ENCODE results near the gene DPYSL5.

DPYSL5 gene

GRCh38 chr2:26883956-26884355, 36.0 kb downstream of the DPYSL5 start:
- DNase-seq (ENCODE audit: low read depth): no peak
- no peak overlapping the region for H3K4me3 ChIP-seq (ENCODE audit: low read depth, low read length)
- TF ChIP-seq CTCF (IDR thresholded peaks at IDR 0.05; ENCODE audit: control insufficient read depth, extremely low read depth, insufficient read depth): no peak

- TF ChIP-seq CTCF (IDR thresholded peaks at IDR 0.05; ENCODE audit: control insufficient read depth, extremely low read depth, insufficient read depth): no peak
- no peak overlapping the region for H3K4me3 ChIP-seq (ENCODE audit: low read depth, low read length)
- no peak for DNase-seq (ENCODE audit: low read depth)
Observed at GRCh38 chr2:26884486-26884885, 36.6 kb downstream of the DPYSL5 start.

GRCh38 chr2:26885651-26886329, 37.9 kb downstream of the DPYSL5 start:
- no peak for TF ChIP-seq CTCF (IDR thresholded peaks at IDR 0.05; ENCODE audit: control insufficient read depth, extremely low read depth, insufficient read depth)
- DNase-seq (ENCODE audit: low read depth): no peak
- H3K4me3 ChIP-seq (ENCODE audit: low read depth, low read length): no peak overlapping the region

- no peak for DNase-seq (ENCODE audit: low read depth)
- TF ChIP-seq CTCF (IDR thresholded peaks at IDR 0.05; ENCODE audit: control insufficient read depth, extremely low read depth, insufficient read depth): no peak
- no peak overlapping the region for H3K4me3 ChIP-seq (ENCODE audit: low read depth, low read length)
Observed at GRCh38 chr2:26886736-26887135, 38.8 kb downstream of the DPYSL5 start.

GRCh38 chr2:26887151-26887550, 39.2 kb downstream of the DPYSL5 start:
- no peak overlapping the region for H3K4me3 ChIP-seq (ENCODE audit: low read depth, low read length)
- DNase-seq (ENCODE audit: low read depth): no peak

GRCh38 chr2:26889796-26890195, 41.9 kb downstream of the DPYSL5 start:
- no peak overlapping the region for H3K4me3 ChIP-seq (ENCODE audit: low read depth, low read length)
- no peak for TF ChIP-seq CTCF (IDR thresholded peaks at IDR 0.05; ENCODE audit: control insufficient read depth, extremely low read depth, insufficient read depth)
- DNase-seq (ENCODE audit: low read depth): no peak

More at GRCh38 chr2:26887151-26887550, 39.2 kb downstream of the DPYSL5 start:
- TF ChIP-seq CTCF (IDR thresholded peaks at IDR 0.05; ENCODE audit: control insufficient read depth, extremely low read depth, insufficient read depth): no peak

Measured in LNCaP clone FGC (cell line).